ENCODE results near the gene TNNI3K.

Gene TNNI3K

GRCh38 chr1:74571493-74571800, 336.3 kb downstream of the TNNI3K start:
- no peak for DNase-seq (ENCODE audit: low spot score)

GRCh38 chr1:74571891-74572290, 336.7 kb downstream of the TNNI3K start:
- no peak for DNase-seq (ENCODE audit: low spot score)

GRCh38 chr1:74578101-74578500, 342.9 kb downstream of the TNNI3K start:
- no peak for DNase-seq (ENCODE audit: low spot score)

GRCh38 chr1:74579425-74579824, 344.2 kb downstream of the TNNI3K start:
- no peak for DNase-seq (ENCODE audit: low spot score)

GRCh38 chr1:74583397-74583796, 348.2 kb downstream of the TNNI3K start:
- no peak for DNase-seq (ENCODE audit: low spot score)

GRCh38 chr1:74584185-74584584, 349.0 kb downstream of the TNNI3K start:
- DNase-seq (ENCODE audit: low spot score) = no peak

- DNase-seq (ENCODE audit: low spot score) = no peak
Measured at GRCh38 chr1:74586253-74586897, 351.2 kb downstream of the TNNI3K start.

GRCh38 chr1:74587888-74588287, 352.7 kb downstream of the TNNI3K start:
- DNase-seq (ENCODE audit: low spot score) = no peak

GRCh38 chr1:74590288-74590687, 355.1 kb downstream of the TNNI3K start:
- no peak for DNase-seq (ENCODE audit: low spot score)

- no peak for DNase-seq (ENCODE audit: low spot score)
Measured at GRCh38 chr1:74591949-74592348, 356.8 kb downstream of the TNNI3K start.

GRCh38 chr1:74592580-74593355, 357.6 kb downstream of the TNNI3K start:
- peak; percentile 13 for DNase-seq (ENCODE audit: low spot score)

Measured in cerebellar cortex (tissue), 1 donor.